Measurements from ENCODE around the gene ANK3. TPM values are rescaled to one million over a fixed set of nuclear protein-coding genes. Genes with fewer than 3 reads are reported as not detected.

The ANK3 gene
- total RNA-seq, 1 experiment from 2014 or later, result 29.8 TPM

- BruUV-seq (replicated peaks), result no TSS peak
- TF ChIP-seq, protein P1, sequence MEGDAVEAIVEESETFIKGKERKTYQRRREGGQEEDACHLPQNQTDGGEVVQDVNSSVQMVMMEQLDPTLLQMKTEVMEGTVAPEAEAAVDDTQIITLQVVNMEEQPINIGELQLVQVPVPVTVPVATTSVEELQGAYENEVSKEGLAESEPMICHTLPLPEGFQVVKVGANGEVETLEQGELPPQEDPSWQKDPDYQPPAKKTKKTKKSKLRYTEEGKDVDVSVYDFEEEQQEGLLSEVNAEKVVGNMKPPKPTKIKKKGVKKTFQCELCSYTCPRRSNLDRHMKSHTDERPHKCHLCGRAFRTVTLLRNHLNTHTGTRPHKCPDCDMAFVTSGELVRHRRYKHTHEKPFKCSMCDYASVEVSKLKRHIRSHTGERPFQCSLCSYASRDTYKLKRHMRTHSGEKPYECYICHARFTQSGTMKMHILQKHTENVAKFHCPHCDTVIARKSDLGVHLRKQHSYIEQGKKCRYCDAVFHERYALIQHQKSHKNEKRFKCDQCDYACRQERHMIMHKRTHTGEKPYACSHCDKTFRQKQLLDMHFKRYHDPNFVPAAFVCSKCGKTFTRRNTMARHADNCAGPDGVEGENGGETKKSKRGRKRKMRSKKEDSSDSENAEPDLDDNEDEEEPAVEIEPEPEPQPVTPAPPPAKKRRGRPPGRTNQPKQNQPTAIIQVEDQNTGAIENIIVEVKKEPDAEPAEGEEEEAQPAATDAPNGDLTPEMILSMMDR (IDR thresholded peaks at IDR 0.05; ENCODE audit: unreplicated experiment), result no peak
- CTCF ChIA-PET, result no interaction called here
- Mint-ChIP-seq H3K36me3 (ENCODE audit: insufficient read depth, unreplicated experiment) (no peaks in the 10 kb centered on the region), H3K4me1 (ENCODE audit: low read depth, unreplicated experiment) (peaks cover 8% of the 10 kb centered on the region), H3K9me3 (ENCODE audit: low read depth, unreplicated experiment) (no peaks in the 10 kb centered on the region), H3K27me3 (ENCODE audit: unreplicated experiment) (no peaks in the 10 kb centered on the region), H3K4me3 (ENCODE audit: low read depth, unreplicated experiment) (no peak overlapping the region), H3K27ac (ENCODE audit: unreplicated experiment) (no peak overlapping the region)
- intact Hi-C loops (cut with micrococcal nuclease; ENCODE audit: unreplicated experiment), result no loop called here
- no peak for DNase-seq
Measured at GRCh38 chr10:60303778-60304177, 85.9 kb downstream of the ANK3 start.

- TF ChIP-seq, protein P1 (IDR thresholded peaks at IDR 0.05; ENCODE audit: unreplicated experiment), result no peak
- no TSS peak for BruUV-seq (replicated peaks)
- Mint-ChIP-seq H3K36me3 (ENCODE audit: insufficient read depth, unreplicated experiment) (no peaks in the 10 kb centered on the region), H3K4me1 (ENCODE audit: low read depth, unreplicated experiment) (peaks cover 8% of the 10 kb centered on the region), H3K27ac (ENCODE audit: unreplicated experiment) (no peak overlapping the region), H3K9me3 (ENCODE audit: low read depth, unreplicated experiment) (no peaks in the 10 kb centered on the region), H3K4me3 (ENCODE audit: low read depth, unreplicated experiment) (no peak overlapping the region), H3K27me3 (ENCODE audit: unreplicated experiment) (no peaks in the 10 kb centered on the region)
- intact Hi-C loops (cut with micrococcal nuclease; ENCODE audit: unreplicated experiment), result no loop called here
- DNase-seq, result no peak
- CTCF ChIA-PET, result interaction anchor here (0.7 to 1.0 kb wide), 2 partner anchors 9 to 212 kb away, joined by 3 to 4 read pairs; no protein-coding TSS in a partner anchor
Measured at GRCh38 chr10:60299961-60300883, 89.5 kb downstream of the ANK3 start.

DNA sequence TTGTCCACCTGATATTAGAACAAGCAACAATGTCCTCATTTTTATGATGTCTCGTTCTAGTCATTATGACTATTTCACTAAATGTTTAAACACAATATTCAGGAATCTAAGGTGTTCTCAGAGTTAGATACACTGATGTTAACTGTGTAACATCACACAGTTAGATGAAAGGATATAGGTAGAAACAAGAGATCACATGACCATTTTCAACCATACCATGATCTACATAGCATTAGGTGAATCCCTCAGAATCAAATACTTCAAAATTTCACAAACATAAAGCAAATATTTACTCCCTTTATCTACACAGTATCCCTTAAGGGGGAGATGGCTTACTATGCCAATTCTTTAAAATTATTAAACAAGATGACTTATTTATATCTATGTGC lies 90.3 kb downstream of the ANK3 start:
- peaks cover 8% of the 10 kb centered on the region for H3K4me1 Mint-ChIP-seq (ENCODE audit: low read depth, unreplicated experiment)
- H3K4me3 Mint-ChIP-seq (ENCODE audit: low read depth, unreplicated experiment), result no peak overlapping the region
- H3K9me3 Mint-ChIP-seq (ENCODE audit: low read depth, unreplicated experiment), result no peaks in the 10 kb centered on the region
- H3K27ac Mint-ChIP-seq (ENCODE audit: unreplicated experiment), result no peak overlapping the region
- DNase-seq, result no peak
- intact Hi-C loops (cut with micrococcal nuclease; ENCODE audit: unreplicated experiment), result no loop called here
- H3K36me3 Mint-ChIP-seq (ENCODE audit: insufficient read depth, unreplicated experiment), result no peaks in the 10 kb centered on the region
- TF ChIP-seq, protein P1 (IDR thresholded peaks at IDR 0.05; ENCODE audit: unreplicated experiment), result no peak
- BruUV-seq (replicated peaks), result no TSS peak
- CTCF ChIA-PET, result no interaction called here
- H3K27me3 Mint-ChIP-seq (ENCODE audit: unreplicated experiment), result no peaks in the 10 kb centered on the region

GRCh38 chr10:60298408-60299389 lies 91.0 kb downstream of the ANK3 start:
- TF ChIP-seq, protein P1 (IDR thresholded peaks at IDR 0.05; ENCODE audit: unreplicated experiment), result no peak
- Mint-ChIP-seq H3K27ac (ENCODE audit: unreplicated experiment) (no peak overlapping the region), H3K36me3 (ENCODE audit: insufficient read depth, unreplicated experiment) (no peaks in the 10 kb centered on the region), H3K4me3 (ENCODE audit: low read depth, unreplicated experiment) (no peak overlapping the region), H3K27me3 (ENCODE audit: unreplicated experiment) (no peaks in the 10 kb centered on the region), H3K9me3 (ENCODE audit: low read depth, unreplicated experiment) (no peaks in the 10 kb centered on the region), H3K4me1 (ENCODE audit: low read depth, unreplicated experiment) (peaks cover 8% of the 10 kb centered on the region)
- CTCF ChIA-PET, result no interaction called here
- intact Hi-C loops (cut with micrococcal nuclease; ENCODE audit: unreplicated experiment), result no loop called here
- no TSS peak for BruUV-seq (replicated peaks)
- DNase-seq, result no peak
